ENCODE results near the gene PEX6.

Gene PEX6, protein sequence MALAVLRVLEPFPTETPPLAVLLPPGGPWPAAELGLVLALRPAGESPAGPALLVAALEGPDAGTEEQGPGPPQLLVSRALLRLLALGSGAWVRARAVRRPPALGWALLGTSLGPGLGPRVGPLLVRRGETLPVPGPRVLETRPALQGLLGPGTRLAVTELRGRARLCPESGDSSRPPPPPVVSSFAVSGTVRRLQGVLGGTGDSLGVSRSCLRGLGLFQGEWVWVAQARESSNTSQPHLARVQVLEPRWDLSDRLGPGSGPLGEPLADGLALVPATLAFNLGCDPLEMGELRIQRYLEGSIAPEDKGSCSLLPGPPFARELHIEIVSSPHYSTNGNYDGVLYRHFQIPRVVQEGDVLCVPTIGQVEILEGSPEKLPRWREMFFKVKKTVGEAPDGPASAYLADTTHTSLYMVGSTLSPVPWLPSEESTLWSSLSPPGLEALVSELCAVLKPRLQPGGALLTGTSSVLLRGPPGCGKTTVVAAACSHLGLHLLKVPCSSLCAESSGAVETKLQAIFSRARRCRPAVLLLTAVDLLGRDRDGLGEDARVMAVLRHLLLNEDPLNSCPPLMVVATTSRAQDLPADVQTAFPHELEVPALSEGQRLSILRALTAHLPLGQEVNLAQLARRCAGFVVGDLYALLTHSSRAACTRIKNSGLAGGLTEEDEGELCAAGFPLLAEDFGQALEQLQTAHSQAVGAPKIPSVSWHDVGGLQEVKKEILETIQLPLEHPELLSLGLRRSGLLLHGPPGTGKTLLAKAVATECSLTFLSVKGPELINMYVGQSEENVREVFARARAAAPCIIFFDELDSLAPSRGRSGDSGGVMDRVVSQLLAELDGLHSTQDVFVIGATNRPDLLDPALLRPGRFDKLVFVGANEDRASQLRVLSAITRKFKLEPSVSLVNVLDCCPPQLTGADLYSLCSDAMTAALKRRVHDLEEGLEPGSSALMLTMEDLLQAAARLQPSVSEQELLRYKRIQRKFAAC

DNA sequence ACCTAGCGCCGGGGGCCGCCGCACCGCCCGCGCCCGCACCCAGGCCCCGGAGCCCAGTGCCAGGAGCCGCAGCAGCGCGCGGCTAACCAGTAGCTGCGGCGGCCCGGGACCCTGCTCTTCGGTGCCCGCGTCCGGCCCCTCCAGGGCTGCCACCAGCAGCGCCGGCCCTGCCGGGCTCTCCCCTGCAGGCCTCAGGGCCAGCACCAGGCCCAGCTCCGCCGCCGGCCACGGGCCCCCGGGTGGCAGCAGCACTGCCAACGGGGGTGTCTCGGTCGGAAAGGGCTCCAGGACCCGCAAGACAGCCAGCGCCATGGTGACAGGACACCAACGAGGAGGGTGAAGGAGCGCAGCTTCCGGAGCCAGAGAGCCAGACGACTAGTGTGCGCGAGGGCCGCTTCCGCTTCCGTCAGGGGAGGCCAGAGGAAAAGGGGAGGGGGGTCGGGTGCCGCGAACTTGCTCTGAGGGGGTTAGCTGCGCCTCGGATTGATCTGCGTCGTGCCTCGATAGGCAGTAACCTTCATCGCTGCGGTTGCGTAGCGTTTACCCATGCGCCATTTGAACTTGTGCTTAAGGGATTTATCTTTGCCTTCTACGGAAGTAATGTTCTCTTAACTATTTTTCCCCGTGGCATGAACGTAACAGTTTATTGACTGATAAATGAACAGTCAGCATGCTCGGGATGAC is at the start of gene PEX6:
TSS of gene PEX6 (minus strand) at position 343 of the 684 bp plus-strand sequence. CDS start at position 312, 31 bp downstream.
- DNase-seq = peak; percentile 97

DNA sequence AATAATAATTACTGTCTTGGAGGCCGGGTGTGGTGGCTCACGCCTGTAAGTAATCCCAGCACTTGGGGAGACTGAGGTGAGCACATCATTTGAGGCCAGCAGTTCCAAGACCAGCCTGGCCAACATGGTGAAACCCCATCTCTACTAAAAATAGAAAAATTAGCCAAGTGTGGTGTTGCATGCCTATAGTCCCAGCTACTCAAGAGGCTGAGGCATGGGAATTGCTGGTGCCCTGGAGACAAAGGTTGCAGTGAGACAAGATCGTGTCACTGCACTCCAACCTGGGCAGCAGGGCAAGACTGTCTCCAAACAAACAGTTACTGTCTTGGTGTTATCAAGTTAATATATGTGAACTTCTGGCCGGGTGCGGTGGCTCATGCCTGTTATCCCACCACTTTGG is 47.4 kb upstream of the PEX6 start:
- no peak for DNase-seq

DNA sequence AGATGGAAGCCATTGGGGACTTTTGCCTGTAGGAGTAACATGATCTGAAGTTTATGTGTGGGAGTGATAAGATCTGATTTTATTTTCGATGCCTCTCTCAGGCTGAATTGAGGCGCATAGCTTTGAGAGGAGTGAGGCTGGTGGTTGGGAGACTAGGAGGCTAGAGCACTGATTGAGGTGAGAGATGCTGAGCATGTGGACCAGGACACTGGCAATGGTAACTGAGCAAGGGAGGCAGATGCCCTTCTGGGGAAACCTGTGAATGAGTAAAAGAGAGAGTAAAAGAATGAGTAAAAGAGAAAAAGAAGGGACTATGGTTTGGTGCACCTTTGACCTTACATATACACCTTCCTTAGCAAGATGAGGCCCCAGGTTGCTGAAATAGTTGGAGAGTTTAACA is 45.5 kb upstream of the PEX6 start:
- DNase-seq = no peak

DNA sequence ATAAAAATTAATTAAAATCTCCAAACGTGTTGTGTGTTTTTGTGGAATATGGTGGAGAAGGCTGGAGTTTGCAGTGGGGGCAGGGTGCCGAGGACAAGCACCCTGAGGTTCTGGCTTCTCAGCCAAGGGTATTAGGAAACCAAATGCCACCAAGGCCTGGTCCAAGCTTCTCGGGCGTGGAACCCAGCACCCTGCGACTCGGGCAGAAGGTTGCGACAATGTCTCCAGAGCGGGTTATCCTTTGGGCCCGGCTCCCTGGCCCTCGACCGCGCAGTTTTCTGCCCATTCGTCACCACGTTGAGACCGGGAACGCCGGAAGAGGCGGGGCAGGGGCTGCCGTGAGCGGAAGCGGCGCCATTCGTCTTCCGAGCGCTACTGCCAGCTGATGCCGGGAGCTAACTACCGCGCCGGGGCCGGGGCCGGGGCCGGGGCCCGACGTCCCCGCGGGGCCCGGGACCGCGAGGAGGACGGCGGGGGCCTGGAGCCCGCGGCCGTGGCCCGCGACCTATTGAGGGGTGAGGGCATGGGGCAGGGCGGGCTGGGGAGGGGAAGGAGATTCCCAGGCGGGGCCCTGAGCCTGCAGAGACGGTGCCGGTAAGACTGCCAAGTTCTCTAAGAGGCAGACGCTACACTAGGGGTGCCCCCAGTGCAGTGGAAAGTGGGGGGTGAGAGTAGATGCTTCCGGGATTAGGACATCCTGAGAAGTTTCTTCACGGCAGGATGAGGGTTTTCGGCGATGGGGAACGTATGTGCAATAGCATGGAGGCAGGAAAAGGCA is 42.5 kb upstream of the PEX6 start, which contains the start of gene RRP36:
TSS of gene RRP36 (plus strand) at position 354 of the 778 bp plus-strand sequence. CDS start at position 386, 32 bp downstream.
- DNase-seq = peak; percentile 84 to 87

DNA sequence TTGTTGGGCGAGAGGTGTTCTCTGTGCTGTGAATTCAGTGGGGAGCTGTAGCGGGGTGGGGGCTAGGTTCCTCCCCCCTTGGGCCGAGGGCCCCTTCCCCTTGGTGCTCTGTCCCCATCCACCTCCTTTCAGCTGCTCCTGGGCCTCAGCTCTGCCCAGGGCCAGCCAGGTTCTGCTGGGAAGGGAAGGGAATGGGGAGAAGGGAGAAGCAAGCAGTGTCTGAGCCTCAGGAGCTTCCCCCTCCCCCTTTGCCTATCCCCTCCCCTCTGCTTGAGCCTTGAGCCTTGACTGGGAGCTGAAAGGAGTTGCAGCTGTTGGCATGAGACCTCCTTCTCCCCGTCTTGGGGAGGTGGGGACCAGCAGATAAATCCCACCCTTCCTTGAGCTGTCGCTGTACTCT is 41.9 kb upstream of the PEX6 start:
- DNase-seq = no peak

DNA sequence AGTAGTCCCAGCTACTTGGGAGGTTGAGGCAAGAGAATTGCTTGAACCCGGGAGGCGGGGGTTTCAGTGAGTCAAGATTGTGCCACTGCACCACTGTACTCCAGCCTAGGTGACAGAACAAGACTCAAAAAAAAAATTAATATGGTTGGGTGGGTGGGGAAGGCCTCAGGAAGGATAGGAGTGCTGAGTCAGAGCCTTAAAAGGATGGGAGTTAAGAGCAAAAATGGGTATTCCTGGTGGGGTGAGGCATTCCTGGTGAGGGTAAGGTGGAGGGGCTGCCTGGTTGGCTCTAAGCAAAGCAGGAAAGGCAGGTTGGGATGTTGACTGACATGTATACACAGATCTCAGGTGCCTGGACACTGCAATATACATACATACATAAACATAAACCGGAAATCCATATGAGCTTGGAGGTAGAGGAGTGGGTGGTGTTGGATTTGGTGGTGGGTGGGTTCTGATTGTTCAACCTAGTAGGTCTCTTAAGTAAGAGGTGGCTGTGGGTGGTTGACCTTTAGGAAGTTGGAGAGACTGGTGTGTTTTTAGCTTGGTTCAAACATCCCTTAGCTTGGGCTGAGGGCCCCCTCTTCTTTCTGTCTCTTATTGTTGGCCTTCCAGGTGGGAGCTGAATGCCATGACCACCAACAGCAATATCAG is 41.2 kb upstream of the PEX6 start:
- no peak for DNase-seq

DNA sequence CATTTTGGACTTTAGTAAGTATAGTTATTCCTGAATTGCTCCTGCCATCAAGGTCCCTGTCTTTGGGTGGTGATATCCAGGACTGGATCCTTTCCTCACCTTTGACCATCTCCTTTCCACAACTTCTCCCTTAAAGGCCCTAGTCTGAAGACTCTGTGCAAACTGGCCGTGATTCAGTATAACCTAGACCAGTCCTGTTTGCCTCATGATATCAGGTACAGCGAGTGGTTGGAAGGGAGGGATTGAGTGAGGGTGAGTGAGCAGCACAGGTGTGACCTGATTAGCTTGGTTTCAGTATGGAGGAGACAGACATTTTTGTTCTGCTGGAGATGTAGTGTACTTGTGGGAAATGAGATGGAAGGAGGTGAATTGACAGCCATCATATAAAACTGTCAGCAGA is 40.2 kb upstream of the PEX6 start:
- no peak for DNase-seq

DNA sequence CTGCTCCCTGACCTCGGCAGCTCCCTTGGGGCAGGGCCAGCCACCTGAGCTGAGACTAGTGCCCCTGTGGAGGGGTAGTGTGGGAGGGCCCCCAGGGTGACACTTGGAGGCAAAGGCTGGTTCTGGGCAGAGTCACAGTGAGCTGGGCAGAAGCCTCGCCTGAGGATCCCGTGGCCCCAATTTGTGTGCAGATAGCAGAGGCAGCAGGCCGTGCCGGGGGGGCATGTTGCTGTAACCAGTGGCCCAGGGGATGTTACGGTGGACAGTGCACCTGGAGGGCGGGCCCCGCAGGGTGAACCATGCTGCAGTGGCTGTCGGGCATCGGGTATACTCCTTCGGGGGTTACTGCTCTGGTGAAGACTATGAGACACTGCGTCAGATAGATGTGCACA is 38.0 kb upstream of the PEX6 start:
- DNase-seq = no peak

DNA sequence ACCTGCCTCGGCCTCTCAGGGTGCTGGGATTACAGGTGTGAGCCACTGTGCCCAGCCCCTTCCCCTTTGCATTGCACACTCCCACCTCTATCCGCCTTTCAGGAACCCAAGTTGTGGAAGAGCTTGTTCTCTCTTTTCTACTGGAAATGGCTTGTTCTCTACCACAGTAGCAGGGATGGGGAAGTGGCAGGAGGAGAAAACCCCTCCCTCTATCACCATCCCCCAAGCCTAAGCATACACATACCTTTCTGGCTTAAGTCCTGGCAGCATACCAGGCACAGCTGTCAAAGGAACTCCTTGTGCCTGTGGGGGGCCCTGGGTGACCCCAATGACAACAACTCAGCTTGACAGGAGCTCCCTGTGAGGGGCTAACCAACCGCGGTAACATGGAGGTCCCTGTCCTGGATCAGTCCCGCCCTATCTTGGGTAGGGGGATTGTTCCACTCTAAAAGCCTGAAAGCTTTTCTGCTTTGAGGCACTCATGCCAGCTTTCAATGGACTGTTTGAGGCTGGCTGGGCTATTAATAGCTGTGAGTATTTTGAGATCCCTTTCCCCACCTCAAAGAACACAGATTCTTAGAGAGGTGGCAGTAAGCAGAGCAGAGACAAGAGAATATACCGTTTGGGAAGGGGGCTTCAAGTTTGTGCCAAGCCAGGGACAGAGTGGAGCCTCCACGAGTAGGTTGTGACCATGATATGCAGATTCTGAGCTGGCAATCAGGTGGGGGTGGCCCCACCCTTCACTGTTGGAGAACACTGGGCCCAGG is 37.4 kb upstream of the PEX6 start:
- DNase-seq = no peak

DNA sequence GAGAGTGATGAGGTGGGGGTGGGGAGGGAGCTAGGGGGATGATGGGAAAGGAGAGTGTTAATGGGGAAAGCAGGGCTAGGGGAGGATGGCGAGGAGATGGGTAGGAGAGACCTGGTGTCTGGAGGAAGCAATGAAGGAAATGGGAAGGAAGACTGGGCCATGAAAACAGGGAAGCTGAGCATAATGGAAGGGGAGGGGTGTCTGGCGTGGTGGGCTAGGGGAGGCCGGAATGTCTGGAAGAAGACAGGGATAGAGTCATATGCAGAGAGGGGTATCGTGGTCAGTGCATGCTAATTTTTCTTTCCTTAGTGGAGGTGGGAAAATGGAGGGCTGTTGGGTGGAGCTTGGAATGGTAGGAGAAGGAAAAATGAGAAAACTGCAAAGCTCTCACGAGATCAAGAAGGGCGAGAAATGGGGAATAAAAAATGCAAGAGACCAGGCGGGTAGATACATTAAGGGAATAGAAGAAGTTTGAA is 35.5 kb upstream of the PEX6 start:
- peak in 1 of 2 experiments; percentile 9 for DNase-seq

DNA sequence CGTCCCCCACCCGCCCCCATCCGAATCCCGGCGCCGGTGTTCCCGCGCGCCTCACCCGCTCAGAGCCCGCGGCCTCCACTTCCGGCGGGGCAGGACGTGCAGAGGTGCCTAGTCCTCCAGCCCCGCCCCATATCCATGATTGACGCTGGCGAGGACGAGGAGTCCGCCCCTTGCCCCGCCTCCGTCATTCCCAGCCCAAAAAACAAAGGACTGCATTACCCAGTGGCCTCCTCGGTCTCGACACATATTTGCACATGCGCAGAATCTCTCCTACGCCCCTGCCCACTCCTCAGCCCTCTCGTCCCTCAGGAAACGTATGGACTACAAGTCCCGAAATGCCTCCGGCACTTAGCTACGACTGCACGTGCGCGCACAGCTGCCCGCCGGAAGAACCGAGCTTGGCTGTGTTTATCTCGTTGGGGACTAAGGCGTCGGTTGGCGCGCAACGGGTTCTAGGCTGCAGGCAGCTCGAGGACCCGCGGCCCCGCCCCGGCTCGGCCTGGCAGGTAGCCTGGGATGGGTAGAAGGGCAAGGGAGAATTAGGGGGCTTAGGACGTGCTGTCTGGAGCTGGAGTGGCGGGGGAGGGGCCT is 35.0 kb upstream of the PEX6 start, which contains the start of the genes KLHDC3 and MEA1:
TSS of gene KLHDC3 (plus strand) at position 407 of the 591 bp plus-strand sequence. CDS start 2,944 bp downstream, outside the sequence.
TSS of gene MEA1 (minus strand) at position 104 of the 591 bp plus-strand sequence. CDS start 133 bp downstream, outside the sequence.
- DNase-seq = peak; percentile 100

DNA sequence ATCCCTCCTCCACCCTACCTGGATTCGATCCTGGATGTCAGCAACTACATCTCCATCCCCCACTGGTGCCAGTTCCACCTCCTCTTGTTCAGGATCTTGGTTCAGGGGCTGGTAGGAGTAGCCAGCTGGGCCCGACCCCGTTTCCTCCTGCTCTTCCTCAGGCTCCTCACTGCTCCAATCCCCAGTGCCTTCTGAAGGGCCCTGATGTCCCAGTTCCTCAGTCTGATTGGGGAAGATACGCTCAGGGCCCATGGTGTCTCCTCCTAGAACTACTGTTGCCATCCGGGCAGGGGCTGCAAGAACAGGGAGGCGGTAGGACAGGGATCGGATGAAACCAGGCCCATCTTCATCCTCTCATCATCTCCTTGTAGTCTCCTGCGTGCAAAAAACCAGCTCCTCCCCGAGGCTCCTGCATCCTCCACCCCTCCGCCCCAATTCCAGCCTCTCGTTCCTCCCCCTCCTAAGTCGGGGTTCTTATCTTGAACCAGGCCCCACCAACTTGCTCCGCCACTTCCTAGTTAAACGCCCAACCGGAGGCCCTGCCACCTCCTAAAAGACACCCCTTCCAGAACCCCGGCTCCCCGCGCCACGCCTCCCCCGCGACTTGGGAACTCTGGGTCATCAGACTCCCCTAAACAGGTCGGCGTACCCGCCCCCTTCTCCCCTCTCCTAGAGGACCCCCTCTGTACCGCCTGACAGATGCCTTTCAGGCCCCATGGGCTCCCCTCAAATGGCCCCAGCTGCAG is 34.3 kb upstream of the PEX6 start:
- DNase-seq = no peak

DNA sequence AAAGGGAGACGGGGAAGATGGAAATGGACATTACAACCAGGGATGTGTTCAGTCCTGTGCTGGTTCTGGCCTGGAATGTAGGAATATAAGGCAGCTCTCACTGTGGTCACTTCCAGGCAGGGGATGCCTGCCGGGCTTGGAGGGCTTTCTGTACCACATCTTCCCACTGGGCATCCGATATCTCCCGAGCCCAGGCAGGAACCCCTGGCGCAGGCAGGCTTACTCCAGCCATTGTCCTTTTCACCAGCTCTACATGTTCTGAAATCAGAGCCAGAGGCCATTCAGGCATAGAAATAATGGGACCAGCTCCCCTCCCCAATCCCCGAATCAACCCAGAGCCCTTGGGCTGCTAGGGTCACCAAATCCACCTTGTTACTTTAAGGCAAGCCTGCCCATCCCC is 33.4 kb upstream of the PEX6 start:
- no peak for DNase-seq

DNA sequence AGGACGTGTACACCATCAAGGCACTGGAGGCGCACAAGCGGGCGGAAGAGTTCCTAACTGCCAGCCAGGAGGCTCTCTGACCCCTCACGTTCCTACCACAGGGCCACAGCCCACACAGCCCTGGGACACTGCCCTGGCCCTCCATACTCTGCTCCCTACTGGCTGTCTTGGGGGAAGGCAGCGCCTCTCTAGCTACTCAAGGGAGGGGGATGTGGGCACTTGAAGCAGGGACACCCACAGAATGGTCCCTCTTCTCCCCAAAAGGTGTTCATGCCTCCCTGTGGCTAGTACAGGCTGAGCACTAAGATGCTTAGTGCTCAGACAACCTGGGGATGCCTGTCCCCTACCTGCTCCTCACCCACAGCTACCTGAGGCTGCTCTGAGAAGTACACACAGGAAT is 32.2 kb upstream of the PEX6 start:
- DNase-seq = no peak

DNA sequence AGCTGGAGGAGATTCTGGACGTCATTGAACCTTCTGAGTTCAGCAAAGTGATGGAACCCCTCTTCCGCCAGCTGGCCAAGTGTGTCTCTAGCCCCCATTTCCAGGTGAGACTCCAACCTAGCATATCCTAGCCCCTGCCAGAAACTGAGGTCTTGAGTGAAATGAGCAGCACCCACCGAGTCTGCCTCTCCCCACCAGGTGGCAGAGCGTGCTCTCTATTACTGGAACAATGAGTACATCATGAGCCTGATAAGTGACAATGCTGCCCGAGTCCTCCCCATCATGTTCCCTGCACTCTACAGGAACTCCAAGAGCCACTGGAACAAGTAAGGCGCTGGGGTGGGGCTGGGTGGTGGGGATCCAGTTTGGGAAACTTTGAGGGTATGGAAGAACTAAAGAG is 30.1 kb upstream of the PEX6 start:
- DNase-seq = peak; percentile 69 to 72

DNA sequence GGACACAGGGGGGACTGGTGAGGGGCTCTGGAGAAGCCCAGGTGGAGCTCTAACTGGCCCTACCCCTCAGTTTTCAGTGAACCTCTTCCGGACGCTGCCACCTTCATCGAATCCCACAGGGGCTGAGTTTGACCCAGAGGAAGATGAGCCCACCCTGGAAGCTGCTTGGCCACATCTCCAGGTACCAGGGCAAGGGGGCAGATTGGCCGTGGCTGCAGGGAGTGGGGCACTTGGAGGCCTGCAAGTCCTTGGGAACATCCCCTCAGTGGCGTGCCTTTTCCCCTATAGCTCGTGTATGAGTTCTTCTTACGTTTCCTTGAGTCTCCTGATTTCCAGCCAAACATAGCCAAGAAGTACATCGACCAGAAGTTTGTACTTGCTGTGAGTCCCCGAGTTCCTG is 28.1 kb upstream of the PEX6 start:
- no peak for DNase-seq

DNA sequence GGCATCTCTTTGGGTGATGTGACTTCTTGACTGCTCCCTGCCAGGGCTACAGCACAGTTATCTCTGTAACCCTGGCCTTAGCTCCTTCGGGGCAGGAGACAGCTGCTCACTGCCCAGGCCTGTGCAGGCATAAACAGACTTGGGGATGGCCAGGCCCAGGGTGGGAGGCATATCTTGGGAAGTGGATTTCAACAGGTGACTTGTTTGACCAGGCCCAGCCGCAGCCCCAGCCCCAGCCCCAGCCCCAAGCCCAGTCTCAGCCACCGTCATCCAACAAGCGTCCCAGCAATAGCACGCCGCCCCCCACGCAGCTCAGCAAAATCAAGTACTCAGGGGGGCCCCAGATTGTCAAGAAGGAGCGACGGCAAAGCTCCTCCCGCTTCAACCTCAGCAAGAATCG is 27.3 kb upstream of the PEX6 start:
- no peak for DNase-seq

DNA sequence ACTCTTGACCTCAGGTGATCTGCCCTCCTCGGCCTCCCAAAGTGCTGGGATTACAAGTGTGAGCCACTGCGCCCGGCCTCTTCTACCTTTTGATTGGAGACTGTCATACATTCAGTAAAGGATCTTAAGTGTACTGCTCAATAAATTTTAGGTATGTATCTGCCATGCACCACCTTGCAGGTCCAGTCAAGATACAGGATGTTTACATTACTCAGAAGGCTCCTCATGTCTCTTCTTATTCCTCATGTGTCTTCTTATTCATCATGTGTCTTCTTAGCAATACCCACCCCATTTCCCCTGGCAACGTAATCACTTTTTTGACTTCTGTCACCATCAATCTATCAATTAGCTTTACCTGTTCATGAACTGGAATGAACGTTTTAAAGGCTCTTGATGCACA is 26.9 kb upstream of the PEX6 start:
- DNase-seq = no peak

DNA sequence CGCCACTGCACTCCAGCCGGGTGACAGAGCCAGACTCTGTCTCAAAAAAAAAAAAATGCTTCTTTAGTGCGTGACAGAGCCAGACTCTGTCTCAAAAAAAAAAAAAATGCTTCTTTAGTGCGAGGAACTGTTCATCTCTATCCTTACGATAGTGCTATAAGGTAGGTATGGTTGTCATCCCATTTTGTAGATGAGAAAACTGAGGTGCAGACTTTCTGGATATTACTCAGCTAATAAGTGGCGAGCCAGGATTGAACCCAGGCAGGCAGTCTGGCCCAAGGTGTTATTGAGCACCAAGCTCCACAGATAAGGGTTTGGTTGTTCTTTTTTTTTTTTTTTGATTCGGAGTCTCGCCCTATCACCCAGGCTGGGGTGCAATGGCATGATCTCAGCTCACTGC is 22.9 kb upstream of the PEX6 start:
- no peak for DNase-seq
